GM18526 (cell line): ENCODE results near the gene JPT1.

ENCODE experiments used
- POLR2A ChIP-seq: IDR thresholded peaks from 3 replicates; pipeline ENCODE4 v1.6.1; 2011; ENCODE audit not compliant: insufficient read length; ENCODE audit errors: extremely low read depth

Gene JPT1

DNA sequence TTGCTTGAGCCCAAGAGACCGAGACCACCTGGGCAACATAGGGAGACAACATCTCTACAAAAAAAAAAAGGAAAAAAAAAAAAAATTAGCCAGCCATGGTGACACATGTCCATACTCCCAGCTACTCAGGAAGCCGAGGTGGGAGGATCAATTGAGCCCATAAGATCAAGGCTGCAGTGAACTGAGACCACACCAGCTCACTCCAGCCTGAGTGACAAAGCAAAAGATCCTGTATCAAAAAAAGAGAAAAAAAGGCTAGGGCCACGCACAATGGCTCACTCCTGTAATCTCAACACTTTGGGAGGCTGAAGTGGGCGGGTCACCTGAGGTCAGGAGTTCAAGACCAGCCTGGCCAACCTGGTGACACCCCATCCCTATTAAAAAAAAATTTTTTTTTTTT lies 14.7 kb upstream of the JPT1 start:
- no peak for TF ChIP-seq POLR2A

DNA sequence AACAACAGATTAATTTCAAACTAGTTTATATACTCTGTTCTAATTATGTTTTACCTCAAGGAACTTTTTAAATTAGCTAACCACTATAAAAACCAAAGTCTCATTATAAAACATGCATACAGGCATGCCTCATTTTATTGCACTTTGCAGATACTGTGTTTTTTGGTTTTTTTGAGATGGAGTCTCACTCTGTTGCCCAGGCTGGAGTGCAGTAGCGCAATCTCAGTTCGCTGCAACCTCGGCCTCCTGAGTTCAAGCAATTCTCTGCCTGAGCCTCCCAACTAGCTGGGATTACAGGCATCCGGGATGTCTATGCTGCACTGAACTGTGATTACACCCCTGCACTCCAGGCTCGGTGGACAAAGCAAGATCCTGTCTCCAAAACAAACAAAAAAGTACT lies 8.8 kb upstream of the JPT1 start:
- TF ChIP-seq POLR2A: no peak

DNA sequence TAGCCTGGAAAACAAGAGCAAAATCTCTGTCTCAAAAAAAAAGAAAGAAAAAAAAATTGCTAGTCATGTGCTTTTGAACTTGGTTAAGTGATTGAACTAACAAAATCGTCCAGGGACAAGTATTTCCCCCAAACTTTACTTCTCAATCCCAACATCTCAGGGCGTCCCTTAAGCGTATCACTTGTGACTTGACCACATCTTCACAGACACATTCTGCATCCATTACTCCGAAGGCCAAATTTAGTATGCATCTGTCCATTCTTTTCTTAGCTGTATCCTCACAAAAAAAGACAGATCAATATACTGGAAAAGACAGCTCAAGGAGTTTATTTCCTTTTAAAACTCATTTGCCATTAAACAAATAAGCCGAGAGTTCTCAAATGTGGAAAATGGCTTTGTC lies 5.9 kb upstream of the JPT1 start:
- TF ChIP-seq POLR2A: no peak

DNA sequence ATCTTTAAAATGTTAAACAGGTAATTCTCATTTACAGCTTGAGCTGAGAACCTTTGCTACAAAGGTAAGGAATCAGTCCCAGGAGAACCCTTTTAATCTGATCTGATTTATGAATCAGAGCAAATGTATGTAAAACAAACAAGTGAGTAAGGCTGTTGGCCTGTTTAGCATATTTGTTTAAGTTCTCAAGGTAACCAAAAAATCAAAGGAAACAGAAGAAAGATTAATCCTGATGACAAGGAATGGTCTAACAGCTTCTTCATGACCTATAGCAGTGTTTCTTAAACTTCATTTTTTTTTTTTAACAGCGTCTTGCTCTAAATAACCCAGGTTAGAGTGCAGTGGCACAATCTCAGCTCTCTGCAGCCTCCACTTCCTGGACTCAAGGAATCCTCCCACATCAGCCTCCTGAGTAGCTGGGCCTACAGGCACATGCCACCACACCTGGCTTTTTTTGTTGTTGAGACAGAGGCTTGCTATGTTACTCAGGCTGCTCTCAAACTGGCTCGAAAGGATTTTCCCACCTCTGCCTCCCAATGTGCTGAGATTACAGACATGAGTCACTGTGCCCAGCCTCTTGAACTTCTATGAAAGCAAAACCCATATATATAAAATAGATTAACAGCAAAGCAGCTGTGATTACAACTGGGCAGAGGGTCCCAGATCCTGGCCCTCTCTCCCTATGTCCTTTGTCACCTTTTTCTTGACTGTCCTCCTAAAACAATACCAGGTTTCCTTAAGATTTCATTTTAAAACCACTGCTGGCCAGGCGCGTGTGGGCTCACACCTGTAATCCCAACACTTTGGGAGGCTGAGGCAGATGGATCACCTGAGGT lies 5.1 kb upstream of the JPT1 start:
- TF ChIP-seq POLR2A: no peak

DNA sequence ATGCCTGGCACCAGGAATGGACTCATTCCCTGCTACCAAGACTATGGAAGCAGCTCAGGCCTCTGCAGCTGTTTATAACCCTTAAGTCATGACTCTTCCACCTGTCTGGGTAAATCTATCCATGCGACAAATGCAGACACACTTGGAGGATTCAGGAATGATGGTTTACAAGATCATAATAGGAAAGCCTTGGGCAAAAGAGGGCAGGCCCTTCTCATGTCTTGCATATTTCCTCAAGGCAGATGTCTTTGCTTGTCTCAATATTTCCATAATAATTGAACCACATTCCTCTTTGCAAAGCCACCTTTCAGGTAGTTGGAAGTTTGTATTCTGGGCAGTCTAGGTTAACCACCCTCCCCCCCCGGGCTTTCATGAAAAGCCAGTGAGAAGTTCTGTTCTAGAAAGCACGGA lies 884 bp upstream of the JPT1 start:
- no peak for TF ChIP-seq POLR2A

DNA sequence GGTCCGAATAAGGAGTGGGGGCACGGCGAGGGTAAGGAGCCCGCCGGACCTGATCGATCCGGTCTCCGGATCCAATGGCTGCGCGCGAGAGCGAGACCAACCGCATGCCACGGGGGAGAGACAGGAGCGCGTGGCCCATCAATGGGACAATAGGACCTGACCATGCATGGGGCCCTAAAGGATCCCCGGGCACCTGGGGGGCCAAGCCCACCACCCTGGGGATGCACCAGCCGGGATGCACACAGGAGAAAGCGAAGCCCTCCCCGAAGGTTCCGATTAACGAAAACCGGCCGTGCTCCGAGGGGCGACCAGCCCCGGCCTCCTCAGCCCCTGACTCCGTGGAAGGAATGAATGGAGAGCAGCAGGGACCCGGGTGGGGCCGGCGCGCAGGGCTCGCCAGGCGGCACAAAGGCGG lies 525 bp downstream of the JPT1 start:
- no peak for TF ChIP-seq POLR2A

DNA sequence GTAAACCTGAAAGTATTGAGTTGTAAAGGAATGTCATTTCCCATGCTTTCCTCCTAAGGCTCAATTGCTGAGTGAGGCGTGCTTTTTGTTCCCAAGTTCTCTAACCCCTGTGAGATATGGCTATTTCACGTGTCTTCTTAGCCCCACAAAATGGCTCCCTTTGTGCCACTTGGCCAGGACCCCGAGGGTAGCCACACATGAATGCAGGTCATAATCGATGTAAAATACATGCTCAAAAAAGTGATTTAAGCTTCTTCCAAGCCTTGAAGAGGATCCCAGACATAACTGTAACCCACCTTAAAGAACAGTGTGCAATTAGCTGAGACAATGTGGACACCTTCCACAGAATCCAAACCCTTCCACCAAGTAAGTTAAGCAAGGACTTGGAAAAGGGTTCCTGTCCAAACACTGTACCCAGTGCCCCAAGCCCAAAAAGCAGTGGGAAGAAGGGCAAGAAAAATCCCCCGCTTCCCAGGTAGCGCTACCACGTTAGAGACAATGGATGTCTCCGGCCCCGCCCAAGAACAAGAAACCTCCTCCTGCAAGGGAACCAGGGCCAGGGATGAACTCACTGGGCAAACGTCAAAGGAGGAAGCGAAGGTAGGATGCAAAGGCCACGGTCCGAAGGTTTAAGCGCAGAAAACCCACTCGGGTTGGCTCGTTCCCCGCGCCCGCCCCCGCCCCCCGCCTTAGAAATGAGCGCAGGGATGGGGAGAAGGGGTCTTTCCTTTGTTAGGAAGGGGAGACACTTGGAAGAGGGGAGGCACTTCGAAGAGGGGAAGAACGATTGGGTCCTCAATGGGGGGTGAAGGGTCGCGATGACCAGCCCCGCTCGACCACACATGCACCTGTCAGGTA lies 1.2 kb downstream of the JPT1 start:
- TF ChIP-seq POLR2A: no peak

DNA sequence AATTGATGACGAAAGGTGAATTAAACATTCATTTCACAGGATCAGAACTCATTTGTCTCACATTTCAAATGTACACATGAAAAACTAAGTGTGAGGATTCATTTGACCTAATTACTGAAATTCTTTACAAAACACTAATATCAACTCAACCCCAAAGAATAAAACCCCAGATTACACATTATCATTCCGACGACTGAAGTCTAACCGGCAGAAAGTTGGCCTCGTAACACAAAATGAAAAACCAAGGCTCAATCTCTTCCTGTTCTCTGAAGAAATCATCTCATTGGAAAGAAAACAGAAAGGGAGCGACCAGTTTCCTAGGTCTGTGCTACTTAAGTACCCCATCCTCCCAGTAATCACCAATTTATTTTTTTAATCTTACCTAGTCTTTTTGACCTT lies 1.8 kb downstream of the JPT1 start:
- no peak for TF ChIP-seq POLR2A

DNA sequence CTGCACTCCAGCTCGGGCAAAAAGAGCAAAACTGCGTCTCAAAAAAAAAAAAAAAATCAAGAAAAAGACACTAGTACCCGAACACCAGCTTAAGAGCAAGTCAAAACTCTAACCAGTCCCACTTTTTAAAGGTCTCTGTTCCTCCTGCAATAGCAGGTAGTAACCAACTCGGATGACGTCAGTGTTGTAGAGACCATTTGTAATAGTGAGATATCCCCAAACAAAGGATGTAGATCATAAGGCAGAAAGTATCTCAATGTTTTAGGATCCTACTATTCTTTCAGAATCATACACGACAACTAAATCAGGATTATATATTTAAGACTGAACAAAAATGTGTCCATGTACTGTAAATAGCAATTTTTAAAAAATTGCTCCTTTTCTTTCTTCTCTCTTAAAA lies 2.4 kb downstream of the JPT1 start:
- TF ChIP-seq POLR2A: no peak

DNA sequence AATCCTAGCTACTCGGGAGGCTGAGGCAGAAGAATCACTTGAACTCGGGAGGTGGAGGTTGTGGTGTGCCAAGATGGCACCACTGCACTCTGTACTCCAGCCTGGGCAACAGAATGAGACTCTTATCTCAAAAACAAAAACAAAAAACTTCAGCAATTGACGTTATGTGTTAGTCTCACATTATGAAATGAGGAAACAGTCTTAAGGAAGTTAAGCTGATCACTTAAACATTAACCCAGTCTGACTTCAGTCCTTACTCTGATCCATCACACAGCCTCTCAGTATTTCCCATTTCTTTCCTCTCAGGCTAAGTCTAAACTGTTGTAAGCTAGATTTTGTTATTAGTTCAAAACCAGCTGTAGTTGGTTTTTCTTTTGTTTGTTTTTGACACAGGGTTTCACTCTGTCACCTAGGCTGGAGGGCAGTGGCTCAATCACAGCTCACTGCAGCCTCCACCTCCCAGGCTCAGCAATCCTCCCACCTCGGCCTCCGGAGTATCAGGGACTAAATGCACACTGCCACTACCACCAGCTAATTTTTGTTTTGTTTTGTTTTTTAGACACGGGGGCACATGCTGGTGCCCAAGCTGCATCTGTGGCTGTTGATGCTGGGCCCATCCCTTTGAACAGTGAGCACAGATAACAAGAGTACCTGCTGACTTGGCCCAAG lies 6.3 kb downstream of the JPT1 start:
- no peak for TF ChIP-seq POLR2A

DNA sequence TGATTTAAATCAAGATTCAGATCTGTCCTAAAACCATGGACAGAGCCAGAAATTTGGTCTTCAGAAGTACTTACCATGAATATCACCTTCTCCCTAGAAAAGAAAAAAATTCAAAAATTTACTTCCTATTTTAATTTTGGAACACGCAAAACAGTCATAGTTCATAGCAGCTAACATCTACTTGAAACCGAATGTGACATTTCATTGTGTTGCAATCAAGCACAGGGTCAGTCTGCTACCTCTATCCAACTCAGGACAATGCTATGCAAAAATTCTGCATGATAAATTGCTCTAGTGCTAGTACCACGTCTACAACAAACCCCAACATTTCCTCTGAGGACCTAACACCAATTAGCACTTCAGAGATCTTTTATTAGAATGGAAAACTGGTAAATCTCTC lies 7.7 kb downstream of the JPT1 start:
- no peak for TF ChIP-seq POLR2A

DNA sequence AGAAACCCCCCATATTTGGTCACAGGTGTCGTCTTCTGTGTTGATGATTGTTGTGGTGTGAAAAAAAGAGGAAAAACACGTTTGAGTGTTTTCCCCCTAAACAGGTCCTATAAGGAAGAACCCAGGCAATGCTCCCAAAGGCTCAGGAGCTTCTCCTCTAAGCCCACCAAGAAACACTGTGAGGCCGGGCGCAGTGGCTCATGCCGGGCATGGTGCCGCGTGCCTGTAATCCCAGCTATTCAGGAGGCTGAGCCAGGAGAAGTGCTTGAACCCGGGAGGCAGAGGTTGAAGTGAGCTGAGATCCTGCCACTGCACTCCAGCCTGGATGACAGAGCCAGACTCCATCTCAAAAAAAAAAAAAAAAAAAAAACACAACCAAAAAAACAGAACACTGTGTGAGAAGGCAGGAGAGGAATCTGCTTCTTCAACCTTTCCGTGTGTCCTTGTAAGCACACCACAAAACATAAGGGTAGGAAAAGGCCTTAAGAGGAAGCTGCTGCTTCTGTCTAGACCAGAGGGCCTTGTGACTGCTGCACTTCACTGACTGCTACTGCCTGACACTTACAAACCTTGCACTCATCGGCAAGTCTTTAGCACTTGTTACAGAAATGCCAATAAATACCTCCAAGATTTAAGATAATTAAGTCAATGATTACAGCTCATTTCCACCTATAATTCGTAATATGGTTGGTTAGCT lies 9.3 kb downstream of the JPT1 start:
- TF ChIP-seq POLR2A: no peak

DNA sequence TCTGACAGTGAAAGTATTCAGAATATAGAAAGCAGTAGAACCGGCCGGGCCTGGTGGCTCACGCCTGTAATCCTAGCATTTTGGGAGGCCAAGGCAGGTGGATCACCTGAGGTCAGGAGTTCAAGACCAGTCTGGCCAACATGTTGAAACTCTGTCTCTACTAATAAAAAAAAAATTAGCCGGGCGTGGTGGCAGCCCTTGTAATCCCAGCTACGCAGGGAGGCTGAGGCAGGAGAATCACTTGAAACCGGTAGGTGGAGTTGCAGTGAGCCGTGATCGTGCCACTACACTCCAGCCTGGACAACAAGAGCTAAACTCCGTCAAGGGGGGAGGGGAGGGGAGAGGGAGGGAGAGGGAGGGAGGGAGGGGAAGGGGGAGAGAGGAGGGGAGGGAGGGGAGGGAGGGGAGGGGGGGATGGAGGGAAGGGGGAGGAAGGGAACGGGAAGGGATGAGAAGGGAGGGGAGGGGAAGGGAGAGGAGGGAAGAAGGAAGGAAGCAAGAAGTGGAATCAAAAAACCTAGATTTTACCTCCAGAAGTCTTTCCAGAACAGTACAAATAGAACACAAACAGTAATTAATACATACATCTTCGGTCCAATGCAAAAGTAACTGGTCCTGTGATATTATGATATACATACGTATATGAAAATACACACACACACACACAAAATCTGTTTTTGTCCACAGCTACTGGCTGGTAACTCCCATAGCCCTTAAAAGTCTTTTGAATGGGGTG lies 11.9 kb downstream of the JPT1 start:
- no peak for TF ChIP-seq POLR2A

DNA sequence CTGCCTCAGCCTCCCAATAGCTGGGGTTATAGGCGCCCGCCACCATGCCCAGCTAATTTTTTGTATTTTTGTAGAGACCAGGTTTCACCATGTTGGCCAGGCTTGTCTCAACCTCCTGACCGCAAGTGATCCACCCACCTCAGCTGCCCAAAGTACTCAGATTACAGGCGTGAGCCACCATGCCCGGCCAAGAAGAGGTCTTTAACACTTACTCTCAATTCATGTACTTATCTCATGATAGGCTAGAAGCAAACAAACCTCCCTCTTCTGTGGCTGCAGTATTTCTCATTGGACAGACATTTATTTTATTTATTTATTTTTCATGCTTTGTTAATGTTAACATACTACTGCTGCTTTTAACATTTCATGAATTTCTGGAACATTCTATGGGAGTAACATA lies 15.8 kb downstream of the JPT1 start:
- TF ChIP-seq POLR2A: no peak

DNA sequence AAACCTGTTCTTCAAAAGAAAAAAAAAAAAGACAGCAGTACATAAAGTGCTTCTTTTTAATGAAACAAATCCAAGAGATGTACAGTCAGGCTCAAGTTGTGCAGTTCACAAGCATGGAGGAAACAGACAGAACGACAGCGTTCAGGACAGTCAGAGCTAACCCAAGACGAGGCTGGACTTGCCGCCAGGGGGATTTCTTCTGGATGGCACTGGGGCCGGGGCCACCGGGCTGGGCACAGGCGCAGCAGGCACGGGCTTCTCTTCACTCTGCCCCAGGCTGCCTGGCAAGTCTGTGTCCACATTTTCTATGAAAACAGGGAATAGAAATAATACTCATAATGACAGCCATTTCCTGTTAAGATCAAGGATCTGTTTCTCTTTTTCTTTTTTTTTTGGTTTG lies 18.4 kb downstream of the JPT1 start:
- no peak for TF ChIP-seq POLR2A
